Hepatocyte (in vitro differentiated cells): ENCODE results near the gene CCM2.

Experiments used
- EZH2 ChIP-seq: fragments of 200-600 bp; sonication (generic); IDR thresholded peaks from 2 replicates; pipeline ENCODE4 v1.6.1; 2016; ENCODE audit warnings: antibody characterized with exemption, mild to moderate bottlenecking, borderline replicate concordance
- TF ChIP-seq, protein P1 (sequence below): fragments of 200-600 bp; sonication (generic); IDR thresholded peaks from 2 replicates; pipeline ENCODE4 v1.5.1; 2016; ENCODE audit warnings: antibody characterized with exemption, mild to moderate bottlenecking; ENCODE audit not compliant: poor library complexity

DNA sequence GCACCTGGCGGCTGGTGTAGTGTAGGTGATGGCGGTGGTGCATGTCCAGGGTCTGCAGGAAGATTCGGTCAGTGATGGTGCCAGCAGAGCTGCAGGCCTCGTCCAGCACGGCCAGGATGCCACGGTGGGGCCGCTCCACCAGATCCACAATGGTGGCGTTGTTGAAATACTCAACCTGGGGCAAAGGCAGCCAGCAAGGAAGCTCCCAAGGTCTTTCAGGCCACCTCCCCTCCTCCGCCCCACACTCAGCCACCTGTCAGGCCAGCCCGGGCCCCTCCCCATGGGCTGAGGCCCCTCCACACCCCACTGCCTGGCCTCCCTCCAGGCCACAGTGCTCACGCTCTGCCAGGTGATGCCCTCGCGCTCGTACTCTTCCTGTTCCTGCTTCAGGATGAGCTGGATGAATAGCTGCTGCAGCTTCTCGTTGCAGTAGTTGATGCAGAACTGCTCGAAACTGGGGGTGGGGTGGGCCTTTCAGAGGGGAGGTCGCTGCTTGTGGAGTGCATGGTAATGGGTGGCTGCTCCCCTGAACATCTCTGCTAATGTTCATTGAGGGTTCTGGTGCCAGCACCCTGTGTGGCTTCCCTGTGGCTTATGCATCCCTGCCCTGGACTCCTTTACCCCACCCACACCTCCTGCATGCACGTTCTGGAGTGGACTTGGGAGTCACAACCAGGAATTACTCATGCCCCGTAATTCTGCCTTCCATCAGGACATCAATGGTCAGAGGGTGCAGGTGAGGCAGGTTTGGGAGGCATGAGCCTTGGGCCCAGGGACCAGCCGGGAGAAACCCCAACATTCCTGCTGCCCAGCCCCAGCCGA, 30.1 kb upstream of the CCM2 start:
- TF ChIP-seq, protein P1, sequence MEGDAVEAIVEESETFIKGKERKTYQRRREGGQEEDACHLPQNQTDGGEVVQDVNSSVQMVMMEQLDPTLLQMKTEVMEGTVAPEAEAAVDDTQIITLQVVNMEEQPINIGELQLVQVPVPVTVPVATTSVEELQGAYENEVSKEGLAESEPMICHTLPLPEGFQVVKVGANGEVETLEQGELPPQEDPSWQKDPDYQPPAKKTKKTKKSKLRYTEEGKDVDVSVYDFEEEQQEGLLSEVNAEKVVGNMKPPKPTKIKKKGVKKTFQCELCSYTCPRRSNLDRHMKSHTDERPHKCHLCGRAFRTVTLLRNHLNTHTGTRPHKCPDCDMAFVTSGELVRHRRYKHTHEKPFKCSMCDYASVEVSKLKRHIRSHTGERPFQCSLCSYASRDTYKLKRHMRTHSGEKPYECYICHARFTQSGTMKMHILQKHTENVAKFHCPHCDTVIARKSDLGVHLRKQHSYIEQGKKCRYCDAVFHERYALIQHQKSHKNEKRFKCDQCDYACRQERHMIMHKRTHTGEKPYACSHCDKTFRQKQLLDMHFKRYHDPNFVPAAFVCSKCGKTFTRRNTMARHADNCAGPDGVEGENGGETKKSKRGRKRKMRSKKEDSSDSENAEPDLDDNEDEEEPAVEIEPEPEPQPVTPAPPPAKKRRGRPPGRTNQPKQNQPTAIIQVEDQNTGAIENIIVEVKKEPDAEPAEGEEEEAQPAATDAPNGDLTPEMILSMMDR, result no peak
- TF ChIP-seq EZH2, result no peak
